GM13977 (cell line): ENCODE data around the gene PLEKHD1.

Experiments used
- DNase-seq: peaks from one replicate; pipeline ENCODE4 v3.0.0; 2012; ENCODE audit warnings: low spot score
- CTCF ChIP-seq: IDR thresholded peaks from 2 replicates; pipeline ENCODE4 v1.5.1; 2012; ENCODE audit warnings: mild to moderate bottlenecking, control low read depth; ENCODE audit not compliant: insufficient read depth; ENCODE audit errors: extremely low read depth, missing control alignments
- in situ Hi-C: fragments of 300-500 bp; cut with MboI; formaldehyde crosslinking; loops from one replicate; pipeline ENCODE4 v1.12.0; 2022; ENCODE audit warnings: low sequenced_read_pairs, low pct_unique_long_range_greater_than_20kb, mixed read lengths, inconsistent platforms; ENCODE audit not compliant: unreplicated experiment

The PLEKHD1 gene

GRCh38 chr14:69458350-69458749, 26.2 kb upstream of the PLEKHD1 start:
- in situ Hi-C loops = loop anchor here (10.0 kb wide), 1 partner anchor 214 kb away; no protein-coding TSS in a partner anchor
- DNase-seq = no peak
- TF ChIP-seq CTCF = no peak

GRCh38 chr14:69459122-69459521, 25.4 kb upstream of the PLEKHD1 start:
- in situ Hi-C loops = loop anchor here (10.0 kb wide), 1 partner anchor 214 kb away; no protein-coding TSS in a partner anchor
- no peak for DNase-seq
- TF ChIP-seq CTCF = no peak

GRCh38 chr14:69460093-69460701, 24.3 kb upstream of the PLEKHD1 start:
- DNase-seq = peak; percentile 71
- in situ Hi-C loops = no loop called here
- peak; percentile 81 for TF ChIP-seq CTCF

- in situ Hi-C loops = no loop called here
- TF ChIP-seq CTCF = no peak
- no peak for DNase-seq
Observed at GRCh38 chr14:69464379-69464778, 20.1 kb upstream of the PLEKHD1 start.

- no peak for DNase-seq
- in situ Hi-C loops = no loop called here
- no peak for TF ChIP-seq CTCF
Observed at GRCh38 chr14:69464829-69465228, 19.7 kb upstream of the PLEKHD1 start.

- in situ Hi-C loops = no loop called here
- DNase-seq = no peak
- TF ChIP-seq CTCF = no peak
Observed at GRCh38 chr14:69468949-69469348, 15.6 kb upstream of the PLEKHD1 start.
